ENCODE data around the gene NTRK1.
A peak's percentile ranks its signal among the peaks of the same experiment; 100 is the strongest.
"Not testable (repeated sequence)": the region's sequence is repeated elsewhere in the genome, so short reads cannot be mapped to it uniquely, and the experiment has no call there.

The NTRK1 gene

GRCh38 chr1:156924478-156925153 is 64.0 kb downstream of the NTRK1 start:
- no peak for TF ChIP-seq CTCF (IDR thresholded peaks at IDR 0.05; ENCODE audit: low read depth, low read length, missing control alignments)
- no peak overlapping the region for H3K4me3 ChIP-seq (replicated peaks; ENCODE audit: low read depth, low read length)
- no peak for DNase-seq (ENCODE audit: extremely low read depth, low read depth)

- H3K4me3 ChIP-seq (replicated peaks; ENCODE audit: low read depth, low read length) = no peak overlapping the region
- no peak for DNase-seq (ENCODE audit: extremely low read depth, low read depth)
- TF ChIP-seq CTCF (IDR thresholded peaks at IDR 0.05; ENCODE audit: low read depth, low read length, missing control alignments) = no peak
These were observed 64.7 kb downstream of the NTRK1 start for GRCh38 chr1:156925154-156926010.

- no peak for TF ChIP-seq CTCF (IDR thresholded peaks at IDR 0.05; ENCODE audit: low read depth, low read length, missing control alignments)
- DNase-seq (ENCODE audit: extremely low read depth, low read depth) = peak; percentile 56
- no peak overlapping the region for H3K4me3 ChIP-seq (replicated peaks; ENCODE audit: low read depth, low read length)
These were observed 65.5 kb downstream of the NTRK1 start for GRCh38 chr1:156926175-156926574.

GRCh38 chr1:156926695-156927094 is 66.0 kb downstream of the NTRK1 start:
- not testable (repeated sequence) for H3K4me3 ChIP-seq (replicated peaks; ENCODE audit: low read depth, low read length); DNase-seq (ENCODE audit: extremely low read depth, low read depth)

GRCh38 chr1:156927215-156928042 is 66.8 kb downstream of the NTRK1 start:
- peak; percentile 29 for DNase-seq (ENCODE audit: extremely low read depth, low read depth)
- peak overlapping the region; percentile 33 for H3K4me3 ChIP-seq (replicated peaks; ENCODE audit: low read depth, low read length)
- TF ChIP-seq CTCF (IDR thresholded peaks at IDR 0.05; ENCODE audit: low read depth, low read length, missing control alignments) = peak; percentile 79

GRCh38 chr1:156928043-156928602 is 67.5 kb downstream of the NTRK1 start:
- no peak for TF ChIP-seq CTCF (IDR thresholded peaks at IDR 0.05; ENCODE audit: low read depth, low read length, missing control alignments)
- DNase-seq (ENCODE audit: extremely low read depth, low read depth) = no peak
- no peak overlapping the region for H3K4me3 ChIP-seq (replicated peaks; ENCODE audit: low read depth, low read length)

All from HFF-Myc (cell line).